GM21825 (cell line): Measurements from ENCODE around the gene NCOR2.

Experiments used
- ATAC-seq: cut with Tn5 transposase; IDR thresholded peaks from one replicate; pipeline ENCODE4 v1.9.1; 2021; ENCODE audit warnings: mild to moderate bottlenecking, moderate library complexity; ENCODE audit not compliant: unreplicated experiment

Gene NCOR2

GRCh38 chr12:124566997-124567672 is at the start of gene NCOR2:
Gene NCOR2 (minus strand): TSS chr12:124567612. CDS start chr12:124495251, 72,361 bp downstream.
- ATAC-seq: peak; percentile 15

- no peak for ATAC-seq
Observed at GRCh38 chr12:124616394-124617221, 49.2 kb upstream of the NCOR2 start.

GRCh38 chr12:124614512-124615292 is 47.3 kb upstream of the NCOR2 start:
- ATAC-seq: no peak

- ATAC-seq: no peak
Observed at GRCh38 chr12:124613151-124613585, 45.8 kb upstream of the NCOR2 start.

- no peak for ATAC-seq
Observed at GRCh38 chr12:124612410-124612680, 44.9 kb upstream of the NCOR2 start.

- ATAC-seq: no peak
Observed at GRCh38 chr12:124611559-124612409, 44.4 kb upstream of the NCOR2 start.

- no peak for ATAC-seq
Observed at GRCh38 chr12:124610629-124611558, 43.5 kb upstream of the NCOR2 start.

- no peak for ATAC-seq
Observed at GRCh38 chr12:124610021-124610612, 42.7 kb upstream of the NCOR2 start.

GRCh38 chr12:124609041-124609989 is 41.9 kb upstream of the NCOR2 start:
- peak; percentile 82 for ATAC-seq

GRCh38 chr12:124608450-124608870 is 41.0 kb upstream of the NCOR2 start:
- ATAC-seq: peak; percentile 25

- no peak for ATAC-seq
Observed at GRCh38 chr12:124607681-124608425, 40.4 kb upstream of the NCOR2 start.

GRCh38 chr12:124605883-124606774 is 38.7 kb upstream of the NCOR2 start:
- no peak for ATAC-seq

- ATAC-seq: no peak
Observed at GRCh38 chr12:124605150-124605882, 37.9 kb upstream of the NCOR2 start.

GRCh38 chr12:124604264-124604680 is 36.9 kb upstream of the NCOR2 start:
- ATAC-seq: no peak

- ATAC-seq: no peak
Observed at GRCh38 chr12:124603831-124604251, 36.4 kb upstream of the NCOR2 start.

GRCh38 chr12:124603100-124603541 is 35.7 kb upstream of the NCOR2 start:
- ATAC-seq: no peak
